Activated CD4-positive, alpha-beta T cell treated with anti-CD3 and anti-CD28 coated beads for 48 hours (primary cell): ENCODE results near the gene HDDC3.
"Not testable (repeated sequence)": the region's sequence is repeated elsewhere in the genome, so short reads cannot be mapped to it uniquely, and the experiment has no call there.

Source experiments
- DNase-seq: peaks from one replicate; pipeline ENCODE4 v3.0.0-alpha.2; 2020

Gene HDDC3

DNA sequence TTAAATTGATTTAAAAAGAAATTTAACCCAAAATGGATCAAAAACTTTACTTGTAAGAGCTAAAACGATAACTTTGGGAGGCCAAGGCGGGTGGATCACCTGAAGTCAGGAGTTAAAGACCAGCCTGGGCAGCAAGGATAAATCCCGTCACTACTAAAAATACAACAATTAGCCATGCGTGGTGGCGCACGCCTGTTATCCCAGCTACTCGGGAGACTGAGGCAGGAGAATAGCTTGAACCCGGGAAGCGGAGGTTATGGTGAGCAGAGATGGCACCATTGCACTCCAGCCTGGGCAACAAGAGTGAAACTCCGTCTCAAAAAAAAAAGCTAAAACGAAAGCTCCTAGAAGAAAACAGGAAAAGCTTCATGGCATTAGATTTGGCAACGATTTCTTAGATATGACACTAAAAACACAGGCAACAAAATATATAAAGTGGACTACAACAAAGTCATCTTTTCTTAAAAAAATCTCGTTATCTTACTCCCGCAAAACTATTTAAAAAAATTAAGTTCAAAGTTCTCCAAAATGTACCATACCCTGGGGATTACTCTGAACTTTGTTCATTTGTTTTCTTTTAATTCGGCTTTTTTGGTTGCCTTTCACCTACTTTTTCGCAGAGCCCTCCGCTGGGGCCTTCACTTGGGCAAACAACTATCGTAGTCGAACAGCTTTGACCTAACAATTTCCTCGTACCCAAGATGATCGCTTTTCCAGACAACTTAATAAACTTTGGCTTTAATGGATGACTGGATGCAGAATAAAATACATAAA is 2.9 kb downstream of the HDDC3 start:
- DNase-seq = no peak

DNA sequence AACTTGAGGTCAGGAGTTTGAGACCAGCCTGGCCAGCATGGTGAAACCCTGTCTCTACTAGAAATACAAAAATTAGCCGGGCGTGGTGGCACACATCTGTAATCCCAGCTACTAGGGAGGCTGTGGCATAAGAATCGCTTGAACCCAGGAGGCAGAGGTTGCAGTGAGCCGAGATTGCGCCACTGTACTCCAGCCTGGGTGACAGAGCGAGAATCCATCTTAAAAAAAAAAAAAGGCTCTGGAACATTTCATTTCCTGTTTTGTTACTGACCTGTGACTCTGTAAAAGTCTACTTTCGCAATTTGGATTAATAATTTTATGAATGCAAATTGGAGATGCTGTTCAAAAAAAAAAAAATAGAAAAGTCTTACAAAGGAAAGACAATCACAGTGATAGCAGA is 4.2 kb downstream of the HDDC3 start:
- DNase-seq = not testable (repeated sequence)

DNA sequence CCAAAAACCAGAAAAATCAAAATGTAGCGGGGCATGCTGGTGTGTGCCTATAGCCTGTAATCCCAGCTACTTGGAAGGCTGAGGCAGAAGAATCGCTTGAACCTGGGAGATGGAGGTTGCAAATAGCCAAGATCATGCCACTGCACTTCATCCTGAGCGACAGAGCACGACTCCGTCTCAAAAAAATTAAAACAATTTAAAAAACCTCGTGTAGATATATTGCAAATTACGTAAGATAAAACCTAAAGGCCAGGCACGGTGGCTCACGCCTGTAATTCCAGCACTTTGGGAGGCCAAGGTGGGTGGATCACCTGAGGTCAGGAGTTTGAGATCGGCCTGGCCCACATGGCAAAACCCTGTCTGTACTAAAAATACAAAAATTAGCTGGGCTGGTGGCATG is 5.6 kb downstream of the HDDC3 start:
- DNase-seq = not testable (repeated sequence)

DNA sequence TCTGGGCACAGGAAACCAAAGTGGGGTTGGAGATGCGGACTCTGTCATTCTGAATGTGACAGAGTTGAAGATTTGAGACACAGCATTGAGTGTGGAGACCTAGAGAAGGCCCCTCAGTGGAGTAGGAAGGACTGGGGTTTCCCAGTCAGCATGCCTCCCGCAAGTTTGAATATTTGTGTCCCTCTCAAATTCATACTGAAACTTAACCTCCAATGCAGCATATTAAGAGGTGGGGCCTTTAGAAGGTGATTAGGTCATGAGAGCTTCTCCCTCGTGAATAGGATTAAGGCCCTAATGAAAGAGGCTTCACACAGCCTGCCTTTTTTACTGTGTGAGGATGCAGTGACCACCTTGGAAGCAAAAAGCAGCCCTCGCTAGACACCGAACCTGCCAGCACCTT is 8.0 kb downstream of the HDDC3 start:
- peak; percentile 20 for DNase-seq

DNA sequence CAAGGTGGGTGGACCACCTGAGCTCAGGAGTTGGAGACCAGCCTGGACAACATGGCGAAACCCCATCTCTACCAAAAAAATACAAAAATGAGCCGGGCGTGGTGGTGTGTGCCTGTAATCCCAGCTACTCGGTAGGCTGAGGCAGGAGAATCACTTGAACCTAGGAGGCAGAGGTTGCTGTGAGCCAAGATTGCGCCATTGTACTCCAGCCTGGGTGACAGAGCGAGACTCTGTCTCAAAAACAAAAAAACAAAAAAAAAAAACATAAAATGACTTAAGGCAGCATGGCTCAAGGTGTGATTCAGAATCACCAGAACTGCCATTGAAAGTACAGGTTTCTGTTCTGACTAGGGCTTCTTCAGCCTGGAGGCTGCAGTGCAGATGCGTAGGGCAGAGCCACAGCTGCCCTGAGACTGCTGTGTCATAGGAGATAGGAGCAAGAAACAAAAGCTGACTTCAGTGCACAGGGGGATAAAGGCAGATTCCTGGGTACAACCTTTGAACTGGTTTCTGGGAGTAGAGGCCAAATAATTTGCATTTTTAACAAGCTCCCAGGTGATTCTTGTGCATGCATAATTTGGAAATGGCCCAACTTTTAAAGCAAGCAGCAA is 9.5 kb downstream of the HDDC3 start:
- DNase-seq = peak; percentile 62

DNA sequence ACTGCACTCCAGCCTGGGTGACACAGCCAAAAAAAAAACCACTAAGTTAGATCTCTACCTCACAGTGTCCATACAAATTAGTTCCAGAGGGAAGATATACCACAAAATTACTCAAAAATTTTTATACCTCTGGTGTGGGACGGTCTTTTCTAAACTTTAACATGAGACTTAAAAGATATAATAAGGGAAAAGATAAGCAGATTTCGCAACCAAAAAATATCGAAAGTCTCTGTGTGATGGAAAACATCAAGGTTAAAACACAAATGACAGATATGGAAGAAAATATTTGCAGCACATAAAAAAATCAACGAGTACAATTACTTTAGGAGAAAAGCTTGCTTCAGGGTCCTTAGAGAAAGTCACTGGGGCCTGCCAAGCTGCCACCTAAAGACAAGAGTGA is 10.5 kb downstream of the HDDC3 start:
- no peak for DNase-seq

DNA sequence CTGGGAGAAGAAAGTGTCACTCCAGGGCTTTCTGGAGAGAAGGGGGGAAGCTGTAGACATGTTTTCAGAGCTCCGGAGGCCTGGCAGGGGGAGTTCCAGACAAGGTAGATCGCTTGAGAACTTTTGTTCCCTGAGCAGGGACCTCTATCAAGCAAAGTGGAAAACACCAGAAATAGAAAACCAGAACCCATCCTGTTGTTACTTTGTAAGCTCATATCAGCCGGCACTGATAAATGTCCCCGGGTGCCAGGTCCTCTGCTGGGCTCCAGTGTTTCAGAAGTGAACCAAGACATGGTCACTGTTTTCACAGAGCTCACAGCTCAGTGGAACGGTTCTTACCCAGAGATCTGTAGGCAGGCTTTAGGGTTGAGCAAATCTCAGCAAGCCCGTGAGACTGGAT is 13.5 kb downstream of the HDDC3 start:
- no peak for DNase-seq

DNA sequence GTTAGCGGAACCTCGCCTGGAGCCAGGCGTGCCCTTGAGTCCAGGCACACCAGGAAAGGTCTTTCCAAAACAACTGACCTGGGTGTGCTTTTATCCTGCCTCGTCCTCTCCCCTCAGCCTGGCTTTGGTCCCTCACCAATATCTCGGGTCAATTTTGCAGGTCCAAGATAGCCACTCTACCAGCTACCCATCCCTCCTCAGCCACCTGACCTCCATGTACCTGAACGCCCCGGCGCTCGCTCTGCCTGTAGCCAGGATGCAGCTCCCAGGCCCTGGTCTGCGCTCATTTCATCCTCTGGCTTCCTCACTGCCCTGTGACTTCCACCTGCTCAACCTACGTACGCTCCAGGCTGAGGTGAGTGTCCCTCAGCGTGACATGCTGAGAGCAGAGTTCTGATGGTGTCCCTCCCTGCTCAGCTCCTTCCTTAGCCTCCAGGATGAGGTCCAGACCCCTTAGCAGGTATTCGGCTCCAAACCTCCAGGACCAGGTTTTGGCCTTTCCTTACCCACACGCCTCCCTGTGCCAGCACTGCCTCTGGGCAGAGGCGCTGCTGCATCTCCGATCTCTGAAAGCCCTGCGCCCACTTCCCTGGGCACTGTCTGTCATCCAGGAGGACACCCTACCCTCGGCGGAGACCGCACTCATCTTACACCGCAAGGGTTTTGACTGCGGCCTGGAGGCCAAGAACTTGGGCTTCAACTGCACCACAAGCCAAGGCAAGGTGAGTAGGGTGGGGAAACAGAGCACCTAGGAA is 14.1 kb downstream of the HDDC3 start:
- DNase-seq = no peak

DNA sequence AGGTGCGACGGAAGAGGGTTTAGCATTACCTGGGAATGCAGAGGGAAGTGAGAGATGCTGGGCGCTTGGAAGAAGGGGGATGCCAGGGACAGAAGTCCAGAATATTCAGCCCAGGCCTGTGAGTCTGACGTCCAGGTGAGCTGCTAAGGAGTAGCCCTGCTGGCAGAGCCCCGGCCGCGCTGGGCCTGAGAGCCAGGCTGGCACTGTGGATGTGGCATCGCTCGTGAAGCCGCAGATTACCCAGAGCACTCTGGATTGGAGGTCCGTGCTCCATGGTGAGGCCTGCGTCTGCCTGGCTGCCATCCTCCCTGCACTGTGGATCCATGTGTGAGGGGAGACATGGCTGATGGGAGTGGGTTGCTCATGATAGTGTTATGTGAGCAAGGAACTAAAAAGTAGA is 14.8 kb downstream of the HDDC3 start:
- no peak for DNase-seq

DNA sequence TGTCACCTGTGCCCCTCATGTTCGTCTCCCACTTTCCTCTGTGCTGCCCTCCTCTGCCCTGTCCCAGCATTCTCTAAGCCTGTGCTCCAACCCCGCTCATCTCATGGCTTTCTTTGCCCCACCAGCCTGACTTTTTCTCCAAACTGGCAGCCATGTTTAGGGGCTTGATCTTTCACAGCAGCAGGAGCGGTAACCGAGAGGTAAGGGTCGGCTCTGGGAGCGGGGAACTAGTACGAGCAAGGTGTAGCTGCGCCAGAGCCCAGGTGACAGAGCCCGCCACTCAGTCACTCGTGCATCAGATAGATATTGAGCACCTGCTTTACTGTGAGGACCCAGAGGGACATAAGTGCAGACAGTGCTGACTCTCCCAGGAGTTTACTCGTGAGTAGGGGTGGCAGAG is 15.9 kb downstream of the HDDC3 start:
- no peak for DNase-seq

DNA sequence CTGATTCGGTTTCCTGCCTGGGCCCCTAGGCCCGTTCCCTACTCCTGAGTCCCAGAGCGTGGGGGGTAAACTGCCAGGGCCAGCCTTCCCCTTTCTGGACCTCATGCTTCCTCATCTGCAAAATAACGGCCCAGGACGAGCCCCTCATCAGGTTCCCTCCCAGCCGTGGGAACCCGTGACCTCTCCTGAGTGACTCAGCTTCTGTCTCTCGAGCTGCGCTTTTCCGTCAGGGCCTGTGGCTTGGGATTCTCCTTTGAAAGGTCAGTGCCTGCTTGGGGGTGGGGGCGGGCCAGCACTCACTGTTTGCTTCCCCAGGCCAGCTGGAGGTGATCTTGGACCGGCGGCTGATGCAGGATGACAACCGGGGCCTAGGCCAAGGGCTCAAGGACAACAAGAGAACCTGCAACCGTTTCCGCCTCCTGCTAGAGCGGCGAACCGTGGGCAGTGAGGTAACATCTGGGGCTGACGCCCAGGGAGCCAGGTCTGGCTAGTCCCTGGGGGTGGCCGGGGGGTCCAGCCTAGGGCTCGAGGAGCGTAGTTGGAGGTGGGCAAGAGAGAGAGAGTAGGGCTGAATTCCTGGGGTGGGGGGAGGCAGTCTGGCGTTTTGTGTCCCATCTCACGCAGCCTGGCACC is 16.4 kb downstream of the HDDC3 start:
- DNase-seq = no peak

DNA sequence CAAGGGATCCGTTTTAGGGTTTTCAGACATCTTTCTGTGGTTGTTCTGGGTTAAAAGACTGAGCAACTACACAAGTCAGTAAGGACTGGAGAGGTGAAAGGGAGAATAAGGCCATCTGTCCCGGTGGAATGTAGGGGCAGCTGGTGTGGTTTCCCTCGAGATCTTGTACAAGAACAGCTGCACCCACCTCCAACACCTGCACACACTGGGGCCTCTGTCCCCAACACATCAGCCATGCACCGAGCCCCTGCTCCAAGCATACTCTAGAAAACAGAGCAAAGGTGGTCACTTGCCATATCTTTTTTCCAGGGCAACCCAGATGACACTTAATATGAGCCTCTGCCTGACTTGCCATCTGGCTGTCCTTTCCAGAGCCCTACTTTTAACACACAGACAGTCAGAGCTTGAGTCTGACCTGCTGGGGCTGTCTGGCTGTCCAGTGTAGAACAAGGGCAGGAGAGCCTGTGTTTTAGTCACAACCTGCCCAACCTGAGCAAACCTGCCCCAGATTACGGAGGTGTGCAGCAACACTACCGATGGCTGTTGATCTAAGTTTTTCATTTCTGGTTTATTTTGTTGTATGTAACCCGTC is 17.0 kb downstream of the HDDC3 start:
- no peak for DNase-seq

DNA sequence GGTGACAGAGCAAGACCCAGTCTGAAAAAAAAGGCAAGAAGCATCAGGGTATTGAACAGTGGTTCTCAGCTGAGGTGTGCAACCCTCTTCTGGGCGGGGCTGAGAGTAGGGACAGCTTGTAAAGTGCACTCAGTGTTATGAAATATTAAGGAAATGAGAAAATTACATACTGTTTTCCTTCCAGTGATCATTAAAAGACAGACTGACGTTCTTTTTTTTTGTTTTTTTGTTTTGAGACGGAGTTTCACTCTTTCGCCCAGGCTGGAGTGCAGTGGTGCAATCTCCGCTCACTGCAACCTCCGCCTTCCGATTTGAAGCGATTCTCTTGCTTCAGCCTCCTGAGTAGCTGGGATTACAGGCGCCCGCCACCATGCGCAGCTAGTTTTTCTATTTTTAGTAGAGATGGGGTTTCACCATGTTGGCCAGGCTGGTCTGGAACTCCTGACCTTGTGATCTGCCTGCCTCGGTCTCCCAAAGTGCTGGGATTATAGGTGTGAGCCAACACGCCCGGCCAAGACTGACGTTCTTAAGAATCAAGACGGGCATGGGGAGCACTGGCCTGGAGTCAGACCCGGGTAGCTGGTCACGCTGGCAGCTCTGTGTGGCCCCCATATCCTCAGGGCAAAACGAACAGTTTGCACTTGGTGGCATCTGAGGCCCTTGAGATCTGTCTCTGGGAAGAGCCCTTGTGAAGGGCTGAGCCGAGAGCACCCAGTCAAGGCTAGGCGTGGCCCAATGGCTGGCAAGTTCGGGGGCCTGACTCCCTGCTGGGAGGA is 17.9 kb downstream of the HDDC3 start:
- no peak for DNase-seq

DNA sequence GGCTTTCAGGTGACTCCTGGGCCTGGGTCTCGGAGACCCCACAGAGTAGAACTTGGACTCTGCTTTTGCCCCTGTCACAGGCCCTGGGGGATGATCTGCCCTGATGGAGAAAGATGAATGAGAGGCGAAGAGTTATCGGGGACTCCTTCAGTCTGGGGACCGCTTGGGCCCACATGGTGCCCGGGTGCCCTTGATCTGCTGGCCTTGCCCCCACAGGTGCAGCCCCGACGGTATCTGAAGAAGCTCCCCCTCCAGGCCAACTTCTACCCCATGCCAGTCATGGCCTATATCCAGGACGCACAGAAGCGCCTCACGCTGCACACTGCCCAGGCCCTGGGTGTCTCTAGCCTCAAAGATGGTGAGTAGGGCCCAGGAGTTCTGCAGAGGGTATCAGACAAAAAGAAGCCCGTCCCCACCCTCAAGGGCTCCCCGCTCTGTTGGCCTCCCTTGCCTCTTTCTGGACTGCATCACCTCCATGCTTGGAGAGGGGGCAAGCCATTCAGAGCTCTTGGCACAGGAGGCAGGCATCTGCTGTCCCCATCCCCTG is 18.9 kb downstream of the HDDC3 start:
- DNase-seq = no peak

DNA sequence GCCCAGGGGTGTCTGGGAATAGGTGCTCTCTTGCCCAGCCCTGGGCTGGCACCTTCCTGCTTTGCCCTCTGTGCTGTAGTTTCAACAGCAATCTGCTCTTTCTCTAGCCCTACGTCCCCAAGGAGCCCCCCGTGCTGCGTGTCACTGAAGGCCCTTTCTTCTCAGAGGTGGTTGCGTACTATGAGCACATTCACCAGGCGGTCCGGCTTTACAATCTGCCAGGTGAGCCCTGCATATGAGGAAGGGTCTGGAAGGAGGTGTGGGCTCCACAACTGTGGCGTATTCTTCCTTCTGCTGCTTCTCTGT is 19.6 kb downstream of the HDDC3 start:
- DNase-seq = no peak

DNA sequence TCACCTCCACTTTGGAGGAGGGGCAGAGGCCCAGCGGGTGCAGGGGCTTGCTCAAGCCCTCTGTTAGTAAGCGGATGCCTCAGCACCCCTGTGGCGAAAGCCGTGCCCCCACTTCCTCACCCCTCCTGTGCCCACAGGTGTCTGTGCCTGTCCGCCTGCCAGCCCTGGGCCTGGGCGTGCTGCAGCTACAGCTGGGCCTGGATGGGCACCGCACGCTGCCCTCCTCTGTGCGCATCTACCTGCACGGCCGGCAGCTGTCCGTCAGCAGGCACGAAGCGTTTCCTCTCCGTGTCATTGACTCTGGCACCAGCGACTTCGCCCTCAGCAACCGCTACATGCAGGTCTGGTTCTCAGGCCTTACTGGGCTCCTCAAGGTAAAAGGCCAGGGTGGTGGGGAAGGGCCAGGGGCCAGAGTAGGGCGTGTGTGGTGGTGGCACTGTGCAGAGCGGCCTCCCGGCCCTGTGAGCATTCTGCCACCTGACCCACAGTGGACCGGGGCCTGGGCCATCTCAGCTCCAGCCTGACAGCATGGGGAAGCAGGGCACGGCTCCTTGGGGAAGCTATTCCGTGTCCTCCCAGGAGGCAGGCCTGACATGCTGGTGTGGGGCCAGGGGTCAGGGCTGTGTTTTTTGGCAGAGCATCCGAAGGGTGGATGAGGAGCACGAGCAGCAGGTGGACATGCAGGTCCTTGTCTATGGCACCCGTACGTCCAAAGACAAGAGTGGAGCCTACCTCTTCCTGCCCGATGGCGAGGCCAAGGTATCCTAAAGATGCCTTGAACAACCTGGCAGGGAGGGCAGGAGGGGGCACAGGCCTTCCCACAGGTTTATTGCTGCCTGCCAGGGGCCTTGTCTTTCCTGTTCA is 20.2 kb downstream of the HDDC3 start:
- DNase-seq = no peak

DNA sequence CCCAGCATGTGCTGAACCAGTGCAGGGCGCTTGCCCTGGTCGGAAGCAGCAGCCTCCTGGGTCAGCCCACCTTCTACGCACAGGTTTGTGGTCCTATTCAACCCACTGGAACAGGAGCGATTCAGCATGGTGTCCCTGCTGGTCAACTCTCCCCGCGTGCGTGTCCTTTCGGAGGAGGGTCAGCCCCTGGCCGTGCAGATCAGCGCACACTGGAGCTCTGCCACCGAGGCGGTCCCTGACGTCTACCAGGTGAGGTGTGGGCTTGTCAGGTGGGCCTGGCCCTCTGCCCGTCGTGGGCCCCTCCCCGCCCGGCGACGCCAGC is 21.1 kb downstream of the HDDC3 start:
- DNase-seq = no peak

DNA sequence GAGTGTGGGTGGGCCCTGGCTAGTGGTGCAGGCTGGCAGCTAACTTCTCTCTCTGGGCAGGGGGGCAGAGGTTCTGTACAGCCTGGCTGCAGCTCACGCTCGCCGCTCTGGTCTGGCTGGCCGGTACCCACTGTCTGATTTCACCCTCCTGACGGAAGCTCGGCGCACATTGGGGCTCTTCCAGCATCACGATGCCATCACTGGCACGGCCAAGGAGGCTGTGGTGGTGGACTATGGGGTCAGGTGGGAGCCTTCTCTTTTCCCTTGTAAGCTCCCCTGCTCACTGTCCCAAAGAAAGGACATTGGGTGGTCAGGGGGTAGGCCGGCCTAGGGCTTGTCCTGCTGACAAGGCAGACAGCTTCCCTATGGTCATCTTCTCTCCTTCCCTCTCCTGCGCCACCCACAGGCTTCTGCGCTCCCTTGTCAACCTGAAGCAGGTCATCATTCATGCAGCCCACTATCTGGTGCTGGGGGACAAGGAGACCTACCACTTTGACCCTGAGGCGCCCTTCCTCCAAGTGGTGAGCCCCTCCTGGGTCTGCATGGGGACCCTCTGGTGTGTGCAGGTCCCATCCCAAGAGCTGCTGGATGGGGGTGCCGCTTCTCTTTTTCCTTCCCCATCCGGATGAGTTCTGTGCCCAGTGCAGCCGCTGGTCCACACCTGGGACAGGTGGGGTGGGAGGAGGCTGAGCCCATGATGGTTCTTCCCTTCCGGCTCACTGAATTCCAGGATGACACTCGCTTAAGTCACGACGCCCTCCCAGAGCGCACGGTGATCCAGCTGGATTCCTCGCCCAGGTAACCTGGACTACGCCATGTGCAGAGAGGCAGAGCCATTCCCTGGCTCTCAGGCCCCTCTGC is 21.7 kb downstream of the HDDC3 start:
- DNase-seq = no peak

DNA sequence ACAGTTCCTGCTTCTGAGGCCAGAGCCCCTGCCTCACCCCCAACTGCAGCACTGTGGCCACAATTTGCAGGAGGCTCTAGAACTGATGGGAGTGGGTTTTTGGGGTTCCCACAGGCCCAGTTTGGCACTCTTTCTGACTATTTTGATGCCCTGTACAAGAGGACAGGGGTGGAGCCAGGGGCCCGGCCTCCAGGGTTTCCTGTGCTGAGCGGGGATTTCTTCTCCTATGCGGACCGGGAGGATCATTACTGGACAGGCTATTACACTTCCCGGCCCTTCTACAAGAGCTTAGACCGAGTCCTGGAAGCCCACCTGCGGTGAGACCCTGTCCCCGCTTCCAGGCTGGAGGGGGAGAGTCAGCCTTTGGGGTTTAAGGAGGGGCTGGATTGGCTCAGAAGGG is 22.4 kb downstream of the HDDC3 start:
- DNase-seq = no peak

DNA sequence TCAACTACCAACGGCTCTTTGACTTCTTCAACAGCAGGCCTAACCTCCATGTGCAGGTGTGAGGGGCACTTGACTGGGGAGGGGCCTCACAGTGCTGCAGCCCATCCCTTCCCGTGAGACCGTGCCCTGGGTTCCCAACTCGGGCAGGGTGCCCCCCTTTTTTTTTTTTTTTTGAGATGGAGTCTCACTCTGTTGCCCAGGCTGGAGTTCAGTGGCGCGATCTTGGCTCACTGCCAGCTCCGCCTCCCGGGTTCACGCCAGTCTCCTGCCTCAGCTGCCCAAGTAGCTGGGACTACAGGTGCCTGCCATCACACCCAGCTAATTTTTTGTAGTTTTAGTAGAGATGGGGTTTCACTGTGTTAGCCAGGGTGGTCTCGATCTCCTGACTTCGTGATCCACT is 22.9 kb downstream of the HDDC3 start:
- not testable (repeated sequence) for DNase-seq
